GM11168 (cell line): ENCODE data around the gene MED29.

ENCODE experiments used
- in situ Hi-C: fragments of 300-500 bp; cut with MboI; formaldehyde crosslinking; loops from one replicate; pipeline ENCODE4 v1.12.0; 2022; ENCODE audit warnings: low sequenced_read_pairs; ENCODE audit not compliant: unreplicated experiment

The MED29 gene

GRCh38 chr19:39410017-39410830 is 19.0 kb downstream of the MED29 start:
- in situ Hi-C loops = no loop called here

GRCh38 chr19:39410831-39411080 is 19.6 kb downstream of the MED29 start:
- in situ Hi-C loops = no loop called here

- in situ Hi-C loops = no loop called here
These were observed 20.1 kb downstream of the MED29 start for GRCh38 chr19:39411081-39411831.

GRCh38 chr19:39411832-39412099 is 20.6 kb downstream of the MED29 start:
- in situ Hi-C loops = no loop called here

- in situ Hi-C loops = no loop called here
These were observed 21.1 kb downstream of the MED29 start, which contains the start of gene PLEKHG2 for GRCh38 chr19:39412100-39412866. Gene PLEKHG2, plus strand, starts transcription at chr19:39412669. Its CDS starts 1,418 bp downstream, at chr19:39414087.

GRCh38 chr19:39412867-39413271 is 21.7 kb downstream of the MED29 start:
- in situ Hi-C loops = no loop called here

- in situ Hi-C loops = no loop called here
These were observed 22.2 kb downstream of the MED29 start for GRCh38 chr19:39413272-39413910.

GRCh38 chr19:39413911-39414608 is 22.9 kb downstream of the MED29 start:
- in situ Hi-C loops = no loop called here

GRCh38 chr19:39415111-39416046 is 24.2 kb downstream of the MED29 start:
- in situ Hi-C loops = no loop called here

- in situ Hi-C loops = no loop called here
These were observed 25.3 kb downstream of the MED29 start for GRCh38 chr19:39416152-39417120.

- in situ Hi-C loops = no loop called here
These were observed 26.4 kb downstream of the MED29 start for GRCh38 chr19:39417463-39418181.

GRCh38 chr19:39419003-39419402 is 27.8 kb downstream of the MED29 start:
- in situ Hi-C loops = no loop called here

GRCh38 chr19:39420769-39421168 is 29.6 kb downstream of the MED29 start:
- in situ Hi-C loops = no loop called here

- in situ Hi-C loops = no loop called here
These were observed 30.8 kb downstream of the MED29 start for GRCh38 chr19:39422020-39422419.

- in situ Hi-C loops = no loop called here
These were observed 32.3 kb downstream of the MED29 start for GRCh38 chr19:39423258-39424086.

GRCh38 chr19:39424934-39425333 is 33.8 kb downstream of the MED29 start:
- in situ Hi-C loops = no loop called here

GRCh38 chr19:39425744-39426143 is 34.6 kb downstream of the MED29 start:
- in situ Hi-C loops = no loop called here
